G401 (cell line): ENCODE data around the gene ARMC10. TPM values are rescaled to one million over a fixed set of nuclear protein-coding genes. Genes with fewer than 3 reads are reported as not detected.
"Not testable (repeated sequence)": the region's sequence is repeated elsewhere in the genome, so short reads cannot be mapped to it uniquely, and the experiment has no call there.

Source experiments
- DNase-seq: peaks from one replicate; pipeline ENCODE4 v3.0.0-alpha.2; 2015; ENCODE audit warnings: low spot score
- in situ Hi-C: cut with HindIII; loops from 2 replicates; pipeline ENCODE4 v1.10.0; 2016; ENCODE audit warnings: low sequenced_read_pairs, mixed read lengths
- total RNA-seq: library from RNA; depleted of rRNA; stranded (reverse); fragments of >200 nt; shearing (Covaris generic); gene quantifications from 2 replicates; pipeline ENCODE4 v1.2.3, GENCODE V29; 2014; rRNA removed

Gene ARMC10
- 58.0 and 58.4 TPM in 2 replicates for total RNA-seq

GRCh38 chr7:103074519-103075336 is at the start of gene ARMC10, which contains the start of gene FBXL13:
ARMC10 (plus strand) TSS chr7:103075140; CDS start chr7:103075273, 133 bp downstream.
FBXL13 (minus strand) TSS chr7:103074796.
- in situ Hi-C loops = no loop called here
- DNase-seq = peak; percentile 90

GRCh38 chr7:103025341-103025740 is 49.6 kb upstream of the ARMC10 start:
- in situ Hi-C loops = no loop called here
- no peak for DNase-seq

DNA sequence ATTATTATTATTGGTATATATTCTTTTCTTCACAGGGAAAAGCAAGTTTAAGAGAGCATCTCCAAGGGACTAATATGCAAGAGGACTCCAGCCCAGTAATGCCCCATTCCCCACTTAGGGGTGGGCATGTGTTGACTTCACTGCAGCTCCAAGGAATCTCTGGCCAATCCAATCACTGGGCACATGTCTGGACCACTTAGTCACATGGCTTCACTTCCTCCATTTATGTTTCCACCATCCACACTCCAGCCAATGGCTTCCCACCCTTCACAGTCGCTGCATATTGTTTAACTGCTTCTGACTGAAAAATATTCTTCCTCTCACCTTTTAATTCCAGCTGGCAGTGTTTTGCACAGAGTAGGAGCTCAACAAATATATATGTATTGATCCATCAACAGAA is 43.9 kb upstream of the ARMC10 start:
- no peak for DNase-seq
- in situ Hi-C loops = no loop called here

DNA sequence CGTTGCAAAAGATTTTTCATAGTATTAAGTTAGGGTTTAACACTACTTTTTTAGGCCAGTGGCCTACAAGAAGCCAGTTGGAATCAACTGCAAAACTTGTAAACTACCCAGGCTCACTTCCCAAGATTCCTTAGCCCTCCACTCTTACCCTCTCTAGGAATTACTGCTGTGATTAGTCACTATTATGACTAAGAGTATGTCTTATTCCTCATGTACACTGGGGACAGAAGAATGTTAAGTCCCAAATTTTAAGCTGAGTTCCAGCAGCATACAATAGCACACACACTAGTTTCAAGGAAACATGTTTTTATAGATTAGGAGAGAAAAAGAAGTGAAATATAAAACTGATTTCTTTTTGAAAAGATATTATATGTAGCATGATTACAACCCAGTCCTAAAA is 43.2 kb upstream of the ARMC10 start:
- in situ Hi-C loops = no loop called here
- no peak for DNase-seq

DNA sequence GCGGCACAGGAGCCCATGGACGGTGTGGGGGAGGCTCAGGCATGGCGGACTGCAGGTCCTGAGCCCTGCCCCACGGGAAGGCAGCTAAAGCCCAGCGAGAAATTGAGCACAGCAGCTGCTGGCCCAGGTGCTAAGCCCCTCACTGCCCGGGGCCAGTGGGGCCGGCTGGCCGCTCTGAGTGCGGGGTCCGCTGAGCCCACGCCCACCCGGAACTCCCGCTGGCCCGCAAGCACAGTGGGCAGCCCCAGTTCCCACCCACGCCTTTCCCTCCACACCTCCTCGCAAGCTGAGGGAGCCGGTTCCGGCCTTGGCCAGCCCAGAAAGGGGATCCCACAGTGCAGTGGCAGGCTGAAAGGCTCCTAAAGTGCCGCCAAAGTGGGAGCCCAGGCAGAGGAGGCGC is 40.6 kb upstream of the ARMC10 start:
- DNase-seq, in situ Hi-C loops: not testable (repeated sequence)

GRCh38 chr7:103037476-103037822 is 37.5 kb upstream of the ARMC10 start:
- peak; percentile 8 for DNase-seq
- in situ Hi-C loops = no loop called here

DNA sequence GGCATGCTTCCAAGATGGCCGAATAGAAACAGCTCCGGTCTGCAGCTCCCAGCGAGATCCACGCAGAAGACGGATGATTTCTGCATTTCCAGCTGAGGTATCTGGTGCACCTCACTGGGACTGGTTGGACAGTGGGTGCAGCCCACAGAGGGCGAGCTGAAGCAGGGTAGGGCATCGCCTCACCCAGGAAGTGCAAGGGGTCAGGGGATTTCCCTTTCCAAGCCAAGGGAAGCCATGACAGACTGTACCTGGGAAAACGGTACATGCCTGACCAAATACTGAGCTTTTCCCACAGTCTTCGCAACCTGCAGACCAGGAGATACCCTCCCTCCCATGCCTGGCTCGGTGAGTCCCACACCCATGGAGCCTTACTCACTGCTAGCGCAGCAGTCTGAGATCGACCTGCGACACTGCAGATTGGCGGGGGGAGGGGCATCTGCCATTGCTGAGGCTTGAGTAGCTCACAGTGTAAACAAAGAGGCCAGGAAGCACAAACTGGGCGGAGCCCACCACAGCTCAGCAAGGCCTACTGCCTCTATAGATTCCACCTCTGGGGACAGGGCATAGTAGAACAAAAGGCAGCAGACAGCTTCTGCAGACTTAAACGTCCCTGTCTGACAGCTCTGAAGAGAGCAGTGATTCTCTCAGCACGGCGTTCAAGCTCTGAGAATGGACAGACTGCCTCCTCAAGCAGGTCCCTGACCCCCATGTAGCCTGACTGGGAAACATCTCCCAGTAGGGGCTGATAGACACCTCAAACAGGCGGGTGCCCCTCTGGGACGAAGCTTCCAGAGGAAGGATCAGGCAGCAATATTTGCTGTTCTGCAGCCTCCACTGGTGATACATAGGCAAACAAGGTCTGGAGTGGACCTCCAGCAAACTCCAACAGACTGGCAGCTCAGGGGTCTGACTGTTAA is 36.9 kb upstream of the ARMC10 start:
- in situ Hi-C loops = not testable (repeated sequence)
- DNase-seq = peak; percentile 39

GRCh38 chr7:103041815-103042214 is 33.1 kb upstream of the ARMC10 start:
- DNase-seq, in situ Hi-C loops: not testable (repeated sequence)

GRCh38 chr7:103048833-103049232 is 26.1 kb upstream of the ARMC10 start:
- in situ Hi-C loops = no loop called here

DNA sequence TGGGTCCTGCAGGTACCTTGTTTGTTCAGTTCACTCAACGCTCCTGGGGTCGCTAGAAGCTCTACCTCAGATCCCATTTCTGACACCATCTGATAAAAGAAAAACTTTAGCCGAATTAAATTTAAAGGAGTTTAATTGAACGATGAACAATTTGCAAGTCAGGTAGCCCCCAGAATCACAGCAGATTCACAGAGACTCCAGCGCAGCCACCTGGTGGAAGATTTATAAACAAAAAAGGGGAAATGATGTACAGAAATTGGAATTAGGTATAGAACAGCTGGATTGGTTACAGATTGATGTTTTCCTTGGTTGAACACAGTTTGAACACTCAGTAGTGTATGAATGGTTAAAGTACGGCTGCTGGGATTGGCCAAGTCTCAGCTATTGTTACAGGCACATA is 23.4 kb upstream of the ARMC10 start:
- in situ Hi-C loops = no loop called here
- no peak for DNase-seq

More at GRCh38 chr7:103048833-103049232, 26.1 kb upstream of the ARMC10 start:
- DNase-seq = no peak

DNA sequence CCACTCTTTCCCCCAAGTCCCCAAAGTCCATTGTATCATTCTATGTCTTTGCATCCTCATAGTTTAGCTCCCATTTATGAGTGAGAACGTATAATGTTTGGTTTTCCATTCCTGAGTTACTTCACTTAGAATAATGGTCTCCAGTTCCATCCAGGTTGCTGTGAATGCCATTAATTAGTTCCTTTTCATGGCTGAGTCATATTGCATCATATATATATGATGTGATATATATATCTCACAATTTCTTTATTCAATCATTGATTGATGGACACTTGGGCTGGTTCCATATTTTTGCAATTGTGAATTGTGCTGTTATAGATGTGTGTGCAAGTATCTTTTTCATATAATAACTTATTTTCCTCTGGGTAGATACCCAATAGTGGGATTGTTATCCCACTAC is 18.9 kb upstream of the ARMC10 start:
- in situ Hi-C loops, DNase-seq: not testable (repeated sequence)

DNA sequence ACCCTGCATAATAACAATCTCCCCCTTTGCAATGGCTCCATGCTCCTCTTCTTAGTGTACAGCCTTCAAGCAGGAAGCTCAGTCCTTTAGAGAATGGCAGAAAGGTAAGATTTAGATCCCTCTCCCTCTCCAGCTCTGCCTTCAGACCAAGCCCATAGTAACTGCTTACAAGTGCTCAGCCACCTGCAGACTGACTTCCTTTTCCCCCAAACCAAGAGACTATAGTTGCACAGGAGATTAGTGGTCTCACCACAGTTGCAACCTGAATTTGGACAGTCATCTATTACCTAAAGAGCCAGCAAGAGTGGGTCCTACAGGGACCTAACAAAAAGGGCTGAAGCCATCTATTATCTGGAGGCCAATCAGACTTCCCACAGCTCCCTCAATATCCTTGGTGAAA is 16.8 kb upstream of the ARMC10 start:
- no peak for DNase-seq
- in situ Hi-C loops = no loop called here

GRCh38 chr7:103059471-103059870 is 15.5 kb upstream of the ARMC10 start:
- in situ Hi-C loops = no loop called here
- no peak for DNase-seq

DNA sequence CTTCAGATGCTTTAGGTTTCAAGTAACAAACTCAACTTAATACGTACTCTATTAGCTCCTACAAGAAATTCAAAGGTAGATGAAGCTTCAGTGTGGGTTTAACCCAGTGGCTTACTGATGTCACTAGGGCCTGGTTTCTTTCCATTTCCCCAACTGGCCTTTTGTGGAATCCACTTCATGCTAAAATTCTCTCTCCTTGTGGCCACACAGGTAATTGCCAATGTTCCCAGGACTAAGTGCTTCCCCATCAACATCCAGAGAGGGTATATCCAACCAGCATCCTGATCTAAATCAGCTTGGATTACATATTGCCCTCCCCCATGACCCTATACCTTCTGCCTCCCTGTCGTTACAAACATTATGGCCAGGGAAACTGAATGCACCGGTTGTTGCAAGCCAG is 11.0 kb upstream of the ARMC10 start:
- in situ Hi-C loops = no loop called here
- no peak for DNase-seq

DNA sequence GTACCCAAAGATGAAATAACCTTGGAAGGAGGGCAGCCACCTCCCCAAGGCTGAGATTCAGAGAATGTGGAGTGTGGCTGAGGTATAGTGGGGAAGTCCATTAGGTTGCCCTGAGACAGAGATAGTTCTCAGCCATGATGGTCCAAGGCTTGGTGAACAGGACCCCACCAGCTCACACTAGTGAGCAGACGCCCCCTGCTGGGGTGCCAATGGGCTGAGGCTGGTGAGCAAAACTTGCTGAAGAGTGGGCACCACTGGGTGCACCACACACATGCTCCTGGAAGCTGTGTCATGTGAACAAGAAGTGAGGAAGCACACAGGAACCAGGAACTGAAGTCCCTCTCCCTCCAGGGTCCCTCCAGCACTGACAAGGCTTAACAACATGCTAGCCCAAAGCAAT is 9.3 kb upstream of the ARMC10 start:
- in situ Hi-C loops = no loop called here
- peak; percentile 9 for DNase-seq

DNA sequence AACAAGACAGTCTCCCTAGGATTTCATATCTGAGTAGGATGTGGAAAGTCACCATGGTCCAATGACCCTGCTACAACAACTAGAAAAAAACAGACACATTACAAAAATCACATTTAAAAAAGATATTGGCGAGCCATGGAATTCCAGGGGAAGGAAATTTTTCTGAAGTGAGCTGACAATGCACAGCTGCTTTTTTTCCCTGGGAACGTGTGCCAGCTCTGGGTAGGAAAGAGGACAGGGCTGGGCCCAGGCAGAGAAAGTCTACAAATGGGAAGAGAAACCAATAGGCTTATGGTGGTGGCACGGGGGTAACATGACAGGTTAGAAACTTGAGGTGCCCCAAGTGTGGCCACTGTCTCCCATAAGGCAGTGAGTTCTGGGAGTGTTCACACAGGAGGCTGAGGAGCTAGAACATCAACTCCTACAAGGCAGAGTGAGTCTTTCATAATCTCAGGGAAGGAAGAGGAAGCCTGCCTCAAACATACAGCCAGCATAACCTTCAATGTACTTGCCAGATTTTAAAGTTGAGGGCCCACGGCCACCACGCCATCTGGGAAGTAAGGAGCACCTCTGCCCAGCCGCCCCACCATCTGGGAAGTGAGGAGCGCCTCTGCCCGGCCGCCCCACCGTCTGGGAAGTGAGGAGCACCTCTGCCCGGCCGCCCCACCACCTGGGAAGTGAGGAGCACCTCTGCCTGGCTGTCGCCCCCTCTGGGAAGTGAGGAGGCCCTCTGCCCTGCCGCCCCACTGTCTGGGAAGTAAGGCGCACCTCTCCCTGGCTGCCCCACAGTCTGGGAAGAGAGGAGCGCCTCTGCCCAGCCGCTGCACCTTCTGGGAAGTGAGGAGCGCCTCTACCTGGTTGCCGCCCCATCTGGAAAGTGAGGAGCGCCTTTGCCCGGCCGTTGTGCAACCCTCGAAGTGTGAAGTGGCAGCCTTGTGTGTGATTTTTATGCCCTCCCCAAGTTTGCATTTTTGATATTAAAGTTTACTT is 6.2 kb upstream of the ARMC10 start:
- no peak for DNase-seq
- in situ Hi-C loops = no loop called here

- in situ Hi-C loops = no loop called here
- DNase-seq = no peak
These were observed 3.9 kb upstream of the ARMC10 start for GRCh38 chr7:103071000-103071399.

GRCh38 chr7:103073989-103074518 is 886 bp upstream of the ARMC10 start:
- no peak for DNase-seq
- in situ Hi-C loops = no loop called here
